ENCODE data around the gene ANKS1B.

DNA sequence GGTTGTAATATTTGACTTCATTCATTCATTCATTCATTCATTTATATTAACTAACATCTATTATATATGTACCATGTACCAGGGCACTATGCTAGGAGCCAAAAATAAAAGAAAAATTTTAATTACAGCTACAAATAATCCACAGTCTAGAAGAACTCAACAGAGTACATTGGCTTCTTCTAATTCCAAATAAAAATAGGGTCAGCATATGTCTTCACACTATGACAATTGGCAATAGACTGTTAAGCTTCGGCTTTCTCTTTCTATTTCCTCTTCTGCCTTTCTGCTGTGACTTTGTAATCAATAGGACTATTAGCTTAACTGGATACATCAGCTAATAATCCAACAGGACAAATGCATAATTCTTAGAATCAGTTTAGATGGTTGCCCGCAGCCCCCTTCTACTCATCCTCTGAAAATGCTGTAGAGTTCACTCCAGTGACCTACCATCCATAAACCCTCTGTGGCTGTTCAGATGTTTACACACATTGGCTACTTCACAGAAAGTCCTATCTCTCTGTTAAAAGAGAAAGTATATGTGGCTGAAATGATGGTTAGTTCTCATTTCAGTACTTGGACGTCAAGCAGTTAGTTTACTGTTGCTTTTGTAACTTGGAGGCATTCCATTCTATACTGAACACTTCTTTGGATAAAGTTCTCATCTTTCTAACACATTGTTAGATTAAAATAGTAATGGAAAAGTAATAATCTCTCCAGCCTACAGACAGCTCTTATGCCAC is 782.7 kb downstream of the ANKS1B start:
- TF ChIP-seq, protein P1, sequence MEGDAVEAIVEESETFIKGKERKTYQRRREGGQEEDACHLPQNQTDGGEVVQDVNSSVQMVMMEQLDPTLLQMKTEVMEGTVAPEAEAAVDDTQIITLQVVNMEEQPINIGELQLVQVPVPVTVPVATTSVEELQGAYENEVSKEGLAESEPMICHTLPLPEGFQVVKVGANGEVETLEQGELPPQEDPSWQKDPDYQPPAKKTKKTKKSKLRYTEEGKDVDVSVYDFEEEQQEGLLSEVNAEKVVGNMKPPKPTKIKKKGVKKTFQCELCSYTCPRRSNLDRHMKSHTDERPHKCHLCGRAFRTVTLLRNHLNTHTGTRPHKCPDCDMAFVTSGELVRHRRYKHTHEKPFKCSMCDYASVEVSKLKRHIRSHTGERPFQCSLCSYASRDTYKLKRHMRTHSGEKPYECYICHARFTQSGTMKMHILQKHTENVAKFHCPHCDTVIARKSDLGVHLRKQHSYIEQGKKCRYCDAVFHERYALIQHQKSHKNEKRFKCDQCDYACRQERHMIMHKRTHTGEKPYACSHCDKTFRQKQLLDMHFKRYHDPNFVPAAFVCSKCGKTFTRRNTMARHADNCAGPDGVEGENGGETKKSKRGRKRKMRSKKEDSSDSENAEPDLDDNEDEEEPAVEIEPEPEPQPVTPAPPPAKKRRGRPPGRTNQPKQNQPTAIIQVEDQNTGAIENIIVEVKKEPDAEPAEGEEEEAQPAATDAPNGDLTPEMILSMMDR (IDR thresholded peaks at IDR 0.05; ENCODE audit: low read depth, low read length, missing input control), result no peak
- TF ChIP-seq, protein P2, sequence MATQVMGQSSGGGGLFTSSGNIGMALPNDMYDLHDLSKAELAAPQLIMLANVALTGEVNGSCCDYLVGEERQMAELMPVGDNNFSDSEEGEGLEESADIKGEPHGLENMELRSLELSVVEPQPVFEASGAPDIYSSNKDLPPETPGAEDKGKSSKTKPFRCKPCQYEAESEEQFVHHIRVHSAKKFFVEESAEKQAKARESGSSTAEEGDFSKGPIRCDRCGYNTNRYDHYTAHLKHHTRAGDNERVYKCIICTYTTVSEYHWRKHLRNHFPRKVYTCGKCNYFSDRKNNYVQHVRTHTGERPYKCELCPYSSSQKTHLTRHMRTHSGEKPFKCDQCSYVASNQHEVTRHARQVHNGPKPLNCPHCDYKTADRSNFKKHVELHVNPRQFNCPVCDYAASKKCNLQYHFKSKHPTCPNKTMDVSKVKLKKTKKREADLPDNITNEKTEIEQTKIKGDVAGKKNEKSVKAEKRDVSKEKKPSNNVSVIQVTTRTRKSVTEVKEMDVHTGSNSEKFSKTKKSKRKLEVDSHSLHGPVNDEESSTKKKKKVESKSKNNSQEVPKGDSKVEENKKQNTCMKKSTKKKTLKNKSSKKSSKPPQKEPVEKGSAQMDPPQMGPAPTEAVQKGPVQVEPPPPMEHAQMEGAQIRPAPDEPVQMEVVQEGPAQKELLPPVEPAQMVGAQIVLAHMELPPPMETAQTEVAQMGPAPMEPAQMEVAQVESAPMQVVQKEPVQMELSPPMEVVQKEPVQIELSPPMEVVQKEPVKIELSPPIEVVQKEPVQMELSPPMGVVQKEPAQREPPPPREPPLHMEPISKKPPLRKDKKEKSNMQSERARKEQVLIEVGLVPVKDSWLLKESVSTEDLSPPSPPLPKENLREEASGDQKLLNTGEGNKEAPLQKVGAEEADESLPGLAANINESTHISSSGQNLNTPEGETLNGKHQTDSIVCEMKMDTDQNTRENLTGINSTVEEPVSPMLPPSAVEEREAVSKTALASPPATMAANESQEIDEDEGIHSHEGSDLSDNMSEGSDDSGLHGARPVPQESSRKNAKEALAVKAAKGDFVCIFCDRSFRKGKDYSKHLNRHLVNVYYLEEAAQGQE (IDR thresholded peaks at IDR 0.05), result no peak
- TF ChIP-seq YY1 (IDR thresholded peaks at IDR 0.05), result no peak
- TF ChIP-seq RAD21 (IDR thresholded peaks at IDR 0.05), result no peak
- TF ChIP-seq SP1 (IDR thresholded peaks at IDR 0.05), result no peak
- TF ChIP-seq EGR1 (IDR thresholded peaks at IDR 0.05; ENCODE audit: low read depth in 2 of 2), result no peak
- no peak for TF ChIP-seq JUND (IDR thresholded peaks at IDR 0.05)
- no peak for TF ChIP-seq FOXA1 (IDR thresholded peaks at IDR 0.05)
- no peak for TF ChIP-seq GABPA (IDR thresholded peaks at IDR 0.05 in 1 of 2, conservative IDR thresholded peaks at IDR 0.05 in 1 of 2)
- TF ChIP-seq, protein P3, sequence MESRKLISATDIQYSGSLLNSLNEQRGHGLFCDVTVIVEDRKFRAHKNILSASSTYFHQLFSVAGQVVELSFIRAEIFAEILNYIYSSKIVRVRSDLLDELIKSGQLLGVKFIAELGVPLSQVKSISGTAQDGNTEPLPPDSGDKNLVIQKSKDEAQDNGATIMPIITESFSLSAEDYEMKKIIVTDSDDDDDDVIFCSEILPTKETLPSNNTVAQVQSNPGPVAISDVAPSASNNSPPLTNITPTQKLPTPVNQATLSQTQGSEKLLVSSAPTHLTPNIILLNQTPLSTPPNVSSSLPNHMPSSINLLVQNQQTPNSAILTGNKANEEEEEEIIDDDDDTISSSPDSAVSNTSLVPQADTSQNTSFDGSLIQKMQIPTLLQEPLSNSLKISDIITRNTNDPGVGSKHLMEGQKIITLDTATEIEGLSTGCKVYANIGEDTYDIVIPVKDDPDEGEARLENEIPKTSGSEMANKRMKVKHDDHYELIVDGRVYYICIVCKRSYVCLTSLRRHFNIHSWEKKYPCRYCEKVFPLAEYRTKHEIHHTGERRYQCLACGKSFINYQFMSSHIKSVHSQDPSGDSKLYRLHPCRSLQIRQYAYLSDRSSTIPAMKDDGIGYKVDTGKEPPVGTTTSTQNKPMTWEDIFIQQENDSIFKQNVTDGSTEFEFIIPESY (IDR thresholded peaks at IDR 0.05), result no peak
- TF ChIP-seq, protein P4, sequence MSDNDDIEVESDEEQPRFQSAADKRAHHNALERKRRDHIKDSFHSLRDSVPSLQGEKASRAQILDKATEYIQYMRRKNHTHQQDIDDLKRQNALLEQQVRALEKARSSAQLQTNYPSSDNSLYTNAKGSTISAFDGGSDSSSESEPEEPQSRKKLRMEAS (IDR thresholded peaks at IDR 0.05), result no peak
- TF ChIP-seq TAF1 (conservative IDR thresholded peaks at IDR 0.05), result no peak
